Ovary (tissue), 9 donors: ENCODE results near the gene SLC26A2. TPM values are rescaled to one million over a fixed set of nuclear protein-coding genes. Genes with fewer than 3 reads are reported as not detected.

Experiments used
- DNase-seq, 5 donors: peaks; one replicate each; pipeline ENCODE4 v3.0.0-alpha.2; 2019 to 2020
- H3K27ac ChIP-seq, 2 donors: fragments of 200-600 bp; one replicate each; pipeline versions ENCODE4 v1.5.1 to v1.8.0; 2019 to 2022
- H3K27me3 ChIP-seq: fragments of 200-600 bp; one replicate; pipeline ENCODE4 v1.8.0; 2022
- H3K36me3 ChIP-seq: fragments of 200-600 bp; sonication (generic); one replicate; pipeline ENCODE4 v1.5.1; 2019
- H3K4me1 ChIP-seq: one replicate; pipeline ENCODE4 v1.8.1; 2013; ENCODE audit warnings: mild to moderate bottlenecking, moderate library complexity; ENCODE audit not compliant: insufficient read depth
- H3K4me3 ChIP-seq: fragments of 200-600 bp; sonication (generic); one replicate; pipeline ENCODE4 v1.5.1; 2017
- H3K9me3 ChIP-seq, 2 donors: fragments of 200-600 bp in 1 of 2; sonication (generic) in 1 of 2; one replicate each; pipeline versions ENCODE4 v1.5.1 to v1.8.1; 2013 to 2019; ENCODE audit warnings: mild to moderate bottlenecking in 1 of 2, moderate library complexity in 1 of 2
- CTCF ChIP-seq, 3 donors: fragments of 450-650 bp in 2 of 3; fragments of 200-600 bp in 1 of 3; IDR thresholded peaks; one replicate each; pipeline versions ENCODE4 v1.5.1 to v1.8.0; 2016 to 2022; ENCODE audit warnings: antibody characterized with exemption in 3 of 3, mild to moderate bottlenecking in 1 of 3
- EP300 ChIP-seq: sonication (generic); formaldehyde crosslinking; IDR thresholded peaks from one replicate; pipeline ENCODE4 v1.6.1; 2017; ENCODE audit warnings: antibody characterized with exemption
- POLR2A ChIP-seq: fragments of 450-650 bp; IDR thresholded peaks from one replicate; pipeline ENCODE4 v1.6.1; 2017; ENCODE audit warnings: antibody characterized with exemption, mild to moderate bottlenecking, moderate library complexity
- WGBS, 3 donors: extraction: QIAGEN DNeasy Blood & Tissue Kit in 1 of 3; methylation state at CpG; one replicate each; pipeline versions ENCODE4 v1.1.5 to v1.1.7; 2013 to 2017; 5-methylcytosine and 5-hydroxymethylcytosine counted together
- intact Hi-C, 4 donors: fragments of 100-400 bp; cut with DNase I; formaldehyde crosslinking; loops; one replicate each; pipeline versions ENCODE4 v1.11.0 to v1.15.1; 2022 to 2023
- polyA plus RNA-seq, 2 donors: library from polyadenylated mRNA; stranded (reverse); fragments of 200-250 nt in 1 of 2; fragments of 350-450 nt in 1 of 2; fragmentation: Illumina TruSeq in 1 of 2; extraction: RNeasy Lipid Tissue Mini Kit (QIAGEN cat#74804) in 1 of 2; gene quantifications; one replicate each; pipeline ENCODE4 v1.2.3, GENCODE V29; 2013 to 2014
- total RNA-seq, 7 donors: library from RNA; depleted of rRNA in 2 of 7; stranded (reverse); fragments of >200 nt in 2 of 7; fragmentation: NEBNext Ultra II Directional in 3 of 7; extraction: Animal tissue kit (Norgen Biotek cat#: 25700) in 3 of 7; gene quantifications; one replicate each; pipeline versions ENCODE4 v1.1.0 to v1.2.4, GENCODE V29; 2016 to 2023
- donor health status: DM: no; HTN: no; CAD: no; lungs with moderate emphysema.
- donor health status: DM: no; HTN: no; CAD: no.
- donor health status: Bipolar disorder and iron deficiency.
- donor health status: DM: yes; HTN: yes; CAD: no.
- donor health status: DM: no; HTN: no; CAD: no.
- donor health status: DM: yes; HTN: yes; CAD: no.

The SLC26A2 gene
- total and polyA plus RNA-seq, 9 donors, result 4.4 to 19.0 (median 13.3) TPM

- Histone ChIP-seq H3K9me3 (no peaks in the 10 kb centered on the region), H3K27me3 (no peaks in the 10 kb centered on the region), H3K36me3 (no peaks in the 10 kb centered on the region), H3K4me1 (no peaks in the 10 kb centered on the region), H3K27ac (no peak overlapping the region), H3K4me3 (no peak overlapping the region)
- intact Hi-C loops, result no loop called here
- TF ChIP-seq EP300 (no peak), CTCF (IDR thresholded peaks at IDR 0.05) (no peak), POLR2A (no peak)
- 78 to 98% (median 87%) methylated on average over 1 of the region's 1 CpG for WGBS, 3 donors
- no peak for DNase-seq
These were observed 24.4 kb upstream of the SLC26A2 start for GRCh38 chr5:149936044-149936699.

GRCh38 chr5:149936700-149937091 lies 23.9 kb upstream of the SLC26A2 start:
- WGBS, 3 donors, result 82 to 90% (median 88%) methylated on average over 3 of the region's 3 CpGs
- intact Hi-C loops, result no loop called here
- H3K27ac ChIP-seq, result no peak overlapping the region
- H3K4me1 ChIP-seq, result no peaks in the 10 kb centered on the region
- H3K9me3 ChIP-seq, result no peaks in the 10 kb centered on the region
- no peaks in the 10 kb centered on the region for H3K27me3 ChIP-seq
- no peak for DNase-seq
- no peak overlapping the region for H3K4me3 ChIP-seq
- H3K36me3 ChIP-seq, result no peaks in the 10 kb centered on the region
- TF ChIP-seq EP300 (no peak), CTCF (IDR thresholded peaks at IDR 0.05) (no peak), POLR2A (no peak)

GRCh38 chr5:149937610-149938009 lies 22.9 kb upstream of the SLC26A2 start:
- intact Hi-C loops, result no loop called here
- Histone ChIP-seq H3K36me3 (no peaks in the 10 kb centered on the region), H3K27ac (no peak overlapping the region), H3K27me3 (no peaks in the 10 kb centered on the region), H3K9me3 (no peaks in the 10 kb centered on the region), H3K4me3 (no peak overlapping the region), H3K4me1 (no peaks in the 10 kb centered on the region)
- WGBS, 3 donors, result 82 to 94% (median 88%) methylated on average over 1 of the region's 1 CpG
- no peak for TF ChIP-seq EP300
- TF ChIP-seq POLR2A, result no peak
- no peak for TF ChIP-seq CTCF (IDR thresholded peaks at IDR 0.05)
- no peak for DNase-seq

- H3K36me3 ChIP-seq, result no peaks in the 10 kb centered on the region
- H3K9me3 ChIP-seq, result no peaks in the 10 kb centered on the region
- no peak for DNase-seq
- intact Hi-C loops, result no loop called here
- TF ChIP-seq POLR2A (no peak), EP300 (no peak), CTCF (IDR thresholded peaks at IDR 0.05) (no peak)
- 38 to 51% (median 46%) methylated on average over 2 of the region's 2 CpGs for WGBS, 3 donors
- no peak overlapping the region for H3K4me3 ChIP-seq
- no peaks in the 10 kb centered on the region for H3K4me1 ChIP-seq
- H3K27ac ChIP-seq, result no peak overlapping the region
- H3K27me3 ChIP-seq, result no peaks in the 10 kb centered on the region
These were observed 22.3 kb upstream of the SLC26A2 start for GRCh38 chr5:149938279-149938678.
